H9 (cell line): ENCODE results near the gene FRYL. TPM values are rescaled to one million over a fixed set of nuclear protein-coding genes. Genes with fewer than 3 reads are reported as not detected.

Experiments
- DNase-seq: peaks from one replicate; pipeline ENCODE4 v3.0.0-alpha.2; 2017
- H2AFZ ChIP-seq: one replicate; pipeline ENCODE4 v1.6.1; 2013; ENCODE audit warnings: mild to moderate bottlenecking, low read length, control low read depth, moderate library complexity
- H2AK5ac ChIP-seq: 2 replicates; pipeline ENCODE4 v1.6.1; 2013; ENCODE audit warnings: low read length, control low read depth, mixed read lengths; ENCODE audit not compliant: insufficient read length
- H2BK120ac ChIP-seq: one replicate; pipeline ENCODE4 v1.6.1; 2013; ENCODE audit warnings: low read depth, mild to moderate bottlenecking, low read length, control low read depth, inconsistent platforms; ENCODE audit not compliant: poor library complexity, severe bottlenecking
- H2BK12ac ChIP-seq: 2 replicates; pipeline ENCODE4 v1.6.1; 2013; ENCODE audit warnings: low read length, control low read depth, mixed read lengths, low read depth; ENCODE audit not compliant: insufficient read length
- H2BK15ac ChIP-seq: 2 replicates; pipeline ENCODE4 v1.6.1; 2013; ENCODE audit warnings: low read depth, low read length, control low read depth
- H2BK20ac ChIP-seq: one replicate; pipeline ENCODE4 v1.6.1; 2013; ENCODE audit warnings: low read depth, mild to moderate bottlenecking, low read length, control low read depth, inconsistent platforms; ENCODE audit not compliant: poor library complexity, severe bottlenecking
- H2BK5ac ChIP-seq: 2 replicates; pipeline ENCODE4 v1.6.1; 2013; ENCODE audit warnings: low read length, control low read depth, mixed read lengths; ENCODE audit not compliant: insufficient read length
- H3K14ac ChIP-seq: 2 replicates; pipeline ENCODE4 v1.6.1; 2013; ENCODE audit warnings: low read length, control low read depth; ENCODE audit not compliant: insufficient read depth
- H3K18ac ChIP-seq: 2 replicates; pipeline ENCODE4 v1.6.1; 2013; ENCODE audit warnings: low read depth, mild to moderate bottlenecking, mixed read lengths, low read length, control low read depth; ENCODE audit not compliant: insufficient read length
- H3K23ac ChIP-seq: 2 replicates; pipeline ENCODE4 v1.6.1; 2013; ENCODE audit warnings: low read length, control low read depth, mixed read lengths, low read depth; ENCODE audit not compliant: insufficient read length
- H3K23me2 ChIP-seq: 2 replicates; pipeline ENCODE4 v1.6.1; 2013; ENCODE audit warnings: low read depth, mild to moderate bottlenecking, mixed read lengths, low read length, control low read depth; ENCODE audit not compliant: insufficient read length, poor library complexity, severe bottlenecking
- H3K27ac ChIP-seq: 2 replicates; pipeline ENCODE4 v1.5.1; 2013; ENCODE audit warnings: low read length, control low read depth, mixed read lengths, low read depth; ENCODE audit not compliant: insufficient read length
- H3K27me3 ChIP-seq: 2 replicates; pipeline ENCODE4 v1.6.1; 2013; ENCODE audit warnings: low read length, control low read depth, inconsistent platforms; ENCODE audit not compliant: insufficient read depth
- H3K4ac ChIP-seq: 2 replicates; pipeline ENCODE4 v1.6.1; 2013; ENCODE audit warnings: low read depth, mild to moderate bottlenecking, control low read depth, inconsistent platforms, low read length, moderate library complexity
- H3K4me1 ChIP-seq: 2 replicates; pipeline ENCODE4 v1.6.1; 2013; ENCODE audit warnings: low read length, control low read depth, inconsistent platforms; ENCODE audit not compliant: insufficient read depth
- H3K4me2 ChIP-seq: 2 replicates; pipeline ENCODE4 v1.6.1; 2013; ENCODE audit warnings: low read length, control low read depth, mixed read lengths; ENCODE audit not compliant: insufficient read length, insufficient read depth
- H3K56ac ChIP-seq: 2 replicates; pipeline ENCODE4 v1.6.1; 2013; ENCODE audit warnings: low read depth, mild to moderate bottlenecking, mixed read lengths, low read length, control low read depth; ENCODE audit not compliant: insufficient read length
- H3K79me1 ChIP-seq: 2 replicates; pipeline ENCODE4 v1.6.1; 2013; ENCODE audit warnings: low read depth, mild to moderate bottlenecking, moderate library complexity, low read length, control low read depth, inconsistent platforms; ENCODE audit not compliant: insufficient read depth, poor library complexity, severe bottlenecking
- H3K79me2 ChIP-seq: 2 replicates; pipeline ENCODE4 v1.6.1; 2013; ENCODE audit warnings: low read length, control low read depth, inconsistent platforms; ENCODE audit not compliant: insufficient read depth
- H3K9ac ChIP-seq: 2 replicates; pipeline ENCODE4 v1.6.1; 2013; ENCODE audit warnings: low read length, control low read depth, mixed read lengths; ENCODE audit not compliant: insufficient read length; ENCODE audit errors: extremely low read depth
- H3K9me3 ChIP-seq: one replicate; pipeline ENCODE4 v1.6.1; 2013; ENCODE audit warnings: low read depth, low read length, inconsistent platforms; ENCODE audit not compliant: control insufficient read depth
- H3T11ph ChIP-seq: one replicate; pipeline ENCODE4 v1.6.1; 2013; ENCODE audit warnings: mild to moderate bottlenecking, low read length, control low read depth, inconsistent platforms
- H4K20me1 ChIP-seq: one replicate; pipeline ENCODE4 v1.6.1; 2013; ENCODE audit not compliant: control insufficient read depth, insufficient read length, insufficient read depth
- H4K5ac ChIP-seq: 2 replicates; pipeline ENCODE4 v1.6.1; 2013; ENCODE audit warnings: low read depth, mild to moderate bottlenecking, mixed read lengths, low read length, control low read depth; ENCODE audit not compliant: insufficient read length
- H4K8ac ChIP-seq: replicated peaks from 2 replicates; pipeline ENCODE4 v1.6.1; 2013; ENCODE audit warnings: low read length, control low read depth, mixed read lengths, low read depth; ENCODE audit not compliant: insufficient read length
- H4K91ac ChIP-seq: 2 replicates; pipeline ENCODE4 v1.6.1; 2013; ENCODE audit warnings: low read depth, mild to moderate bottlenecking, moderate library complexity, mixed read lengths, low read length, control low read depth; ENCODE audit not compliant: insufficient read length
- H3K27ac Mint-ChIP-seq, 3 experiments: 2 replicates in 2 of 3; 3 replicates in 1 of 3; pipeline ENCODE4 v1.8.0; 2020 to 2021; ENCODE audit warnings: mixed read lengths in 3 of 3, mild to moderate bottlenecking in 1 of 3, moderate library complexity in 1 of 3
- H3K27me3 Mint-ChIP-seq: 2 replicates; pipeline ENCODE4 v1.8.0; 2021; ENCODE audit warnings: low read depth, mild to moderate bottlenecking, moderate library complexity, mixed read lengths
- H3K36me3 Mint-ChIP-seq, 3 experiments: 2 replicates in 2 of 3; 3 replicates in 1 of 3; pipeline ENCODE4 v1.8.0; 2020 to 2021; ENCODE audit warnings: low read depth in 3 of 3, mixed read lengths in 3 of 3; ENCODE audit not compliant: insufficient read depth in 1 of 3
- H3K4me1 Mint-ChIP-seq, 2 experiments: 2 replicates each; pipeline ENCODE4 v1.8.0; 2020; ENCODE audit warnings: mixed read lengths in 2 of 2
- H3K4me3 Mint-ChIP-seq, 2 experiments: 2 replicates in 1 of 2; 3 replicates in 1 of 2; pipeline ENCODE4 v1.8.0; 2020 to 2021; ENCODE audit warnings: mild to moderate bottlenecking in 2 of 2, mixed read lengths in 2 of 2, moderate library complexity in 1 of 2
- H3K9me3 Mint-ChIP-seq, 2 experiments: 2 replicates in 1 of 2; 3 replicates in 1 of 2; pipeline ENCODE4 v1.8.0; 2020; ENCODE audit warnings: mild to moderate bottlenecking in 2 of 2, mixed read lengths in 2 of 2, moderate library complexity in 1 of 2
- total RNA-seq: library from RNA; stranded (reverse); gene quantifications from 2 replicates; pipeline ENCODE4 v1.2.1, GENCODE V29; 2021
- TF ChIP-seq, protein P1 (sequence below): fragments of 200-600 bp; sonication (generic); conservative IDR thresholded peaks from 3 replicates; pipeline ENCODE4 v1.8.0; 2021; ENCODE audit warnings: antibody characterized with exemption, mild to moderate bottlenecking

The FRYL gene
- total RNA-seq, 1 experiment from 2014 or later: 31.5 TPM

DNA sequence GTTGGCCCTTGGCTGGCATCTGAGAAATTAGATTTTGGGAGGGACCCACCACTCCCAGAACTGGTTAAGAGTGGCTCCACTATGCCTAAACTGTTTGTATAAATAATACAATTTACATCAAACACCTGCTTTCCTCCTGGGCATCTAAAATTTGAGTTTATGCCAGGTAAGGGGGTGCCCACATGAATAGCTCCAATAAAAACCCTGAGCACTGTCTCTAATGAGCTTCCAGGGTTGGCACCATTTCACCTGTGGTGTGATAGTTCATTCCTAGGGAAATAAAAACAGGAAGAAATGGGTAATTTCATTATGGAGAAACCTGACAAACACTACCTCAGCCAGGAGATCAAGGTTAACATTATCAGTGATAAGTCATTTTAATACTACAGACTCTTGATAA is 119.7 kb downstream of the FRYL start:
- TF ChIP-seq, protein P1, sequence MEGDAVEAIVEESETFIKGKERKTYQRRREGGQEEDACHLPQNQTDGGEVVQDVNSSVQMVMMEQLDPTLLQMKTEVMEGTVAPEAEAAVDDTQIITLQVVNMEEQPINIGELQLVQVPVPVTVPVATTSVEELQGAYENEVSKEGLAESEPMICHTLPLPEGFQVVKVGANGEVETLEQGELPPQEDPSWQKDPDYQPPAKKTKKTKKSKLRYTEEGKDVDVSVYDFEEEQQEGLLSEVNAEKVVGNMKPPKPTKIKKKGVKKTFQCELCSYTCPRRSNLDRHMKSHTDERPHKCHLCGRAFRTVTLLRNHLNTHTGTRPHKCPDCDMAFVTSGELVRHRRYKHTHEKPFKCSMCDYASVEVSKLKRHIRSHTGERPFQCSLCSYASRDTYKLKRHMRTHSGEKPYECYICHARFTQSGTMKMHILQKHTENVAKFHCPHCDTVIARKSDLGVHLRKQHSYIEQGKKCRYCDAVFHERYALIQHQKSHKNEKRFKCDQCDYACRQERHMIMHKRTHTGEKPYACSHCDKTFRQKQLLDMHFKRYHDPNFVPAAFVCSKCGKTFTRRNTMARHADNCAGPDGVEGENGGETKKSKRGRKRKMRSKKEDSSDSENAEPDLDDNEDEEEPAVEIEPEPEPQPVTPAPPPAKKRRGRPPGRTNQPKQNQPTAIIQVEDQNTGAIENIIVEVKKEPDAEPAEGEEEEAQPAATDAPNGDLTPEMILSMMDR: no peak
- Histone ChIP-seq H3K27me3 (no peaks in the 10 kb centered on the region), H2AFZ (no peak overlapping the region), H2BK12ac (no peak overlapping the region), H3T11ph (no peak overlapping the region), H2AK5ac (no peak overlapping the region), H4K5ac (no peak overlapping the region), H3K4me2 (no peak overlapping the region), H3K4ac (no peak overlapping the region), H3K9me3 (no peaks in the 10 kb centered on the region), H2BK20ac (no peak overlapping the region), H4K20me1 (no peaks in the 10 kb centered on the region), H4K91ac (no peak overlapping the region), H4K8ac (no peak overlapping the region), H2BK5ac (no peak overlapping the region), H2BK15ac (no peak overlapping the region), H3K79me1 (no peaks in the 10 kb centered on the region), H2BK120ac (no peak overlapping the region), H3K23ac (no peak overlapping the region), H3K14ac (no peak overlapping the region), H3K9ac (no peak overlapping the region), H3K4me1 (no peaks in the 10 kb centered on the region), H3K27ac (no peak overlapping the region), H3K23me2 (no peaks in the 10 kb centered on the region), H3K18ac (no peak overlapping the region), H3K79me2 (no peaks in the 10 kb centered on the region), H3K56ac (no peak overlapping the region)
- no peak overlapping the region for H3K4me3 Mint-ChIP-seq
- no peak for DNase-seq
- peaks cover 6 to 11% of the 10 kb centered on the region in 2 experiments; a peak in 3 of 4 replicates for H3K4me1 Mint-ChIP-seq
- no peaks in the 10 kb centered on the region for H3K27me3 Mint-ChIP-seq
- 0 out of 7 replicates have a peak, but pooled peaks cover 0 to 1% (median 0%) of the 10 kb centered on the region in 3 experiments for H3K36me3 Mint-ChIP-seq
- no peaks in the 10 kb centered on the region; a peak in 1 of 5 replicates for H3K9me3 Mint-ChIP-seq
- no peak overlapping the region for H3K27ac Mint-ChIP-seq
